Measurements from ENCODE around the gene SCGB3A1.

- no peak for TF ChIP-seq EZH2 (IDR thresholded peaks at IDR 0.05; ENCODE audit: insufficient read depth, poor library complexity, severe bottlenecking)
- no peak for TF ChIP-seq EZH2phosphoT487 (IDR thresholded peaks at IDR 0.05; ENCODE audit: insufficient read depth, low read depth)
These were observed 35.5 kb upstream of the SCGB3A1 start for GRCh38 chr5:180626661-180627385.

Measured in GM23248 (cell line).